Tibial artery (tissue), 4 donors: ENCODE measurements around the gene EIF2D.

ENCODE experiments used
- DNase-seq, 2 donors: peaks; one replicate each; pipeline ENCODE4 v3.0.0-alpha.2; 2019
- H3K27ac ChIP-seq, 2 donors: fragments of 200-600 bp; sonication (generic) in 1 of 2; 1 replicate in 1 of 2; 2 replicates in 1 of 2; pipeline ENCODE4 v1.5.1; 2018 to 2019; ENCODE audit warnings: mild to moderate bottlenecking in 1 of 2
- H3K27me3 ChIP-seq, 2 donors: fragments of 200-600 bp; sonication (generic) in 1 of 2; one replicate each; pipeline versions ENCODE4 v1.5.1 to v1.6.0; 2016 to 2019
- H3K36me3 ChIP-seq, 3 donors: fragments of 200-600 bp; sonication (generic) in 2 of 3; one replicate each; pipeline ENCODE4 v1.5.1; 2016 to 2019; ENCODE audit warnings: mild to moderate bottlenecking in 2 of 3
- H3K4me1 ChIP-seq, 4 donors: fragments of 200-600 bp; sonication (generic) in 2 of 4; 1 replicate in 3 of 4; 2 replicates in 1 of 4; pipeline ENCODE4 v1.5.1; 2016 to 2019
- H3K4me3 ChIP-seq, 2 donors: fragments of 200-600 bp; sonication (generic) in 1 of 2; 1 replicate in 1 of 2; 2 replicates in 1 of 2; pipeline ENCODE4 v1.5.1; 2018 to 2019; ENCODE audit warnings: mild to moderate bottlenecking in 2 of 2
- H3K9me3 ChIP-seq, 3 donors: fragments of 200-600 bp; sonication (generic) in 1 of 3; one replicate each; pipeline ENCODE4 v1.5.1; 2016 to 2019
- CTCF ChIP-seq, 2 experiments: fragments of 200-600 bp in 1 of 2; fragments of 450-650 bp in 1 of 2; IDR thresholded peaks; one replicate each; pipeline ENCODE4 v1.5.1; 2017 to 2019; ENCODE audit warnings: antibody characterized with exemption in 2 of 2, mild to moderate bottlenecking in 1 of 2, moderate library complexity in 1 of 2
- intact Hi-C: fragments of 100-400 bp; cut with DNase I; formaldehyde crosslinking; loops from one replicate; pipeline ENCODE4 v1.15.0; 2023; ENCODE audit warnings: low total_unique reads

EIF2D gene

GRCh38 chr1:206608108-206608698 lies 4.1 kb downstream of the EIF2D start:
- Histone ChIP-seq H3K27me3 (no peaks in the 10 kb centered on the region), H3K36me3 (peaks cover 31 to 75% (median 73%) of the 10 kb centered on the region in 3 donors), H3K9me3 (no peaks in the 10 kb centered on the region), H3K27ac (no peak overlapping the region), H3K4me1 (peaks cover 0 to 14% (median 9%) of the 10 kb centered on the region in 4 donors), H3K4me3 (no peak overlapping the region)
- no peak for DNase-seq
- intact Hi-C loops = no loop called here
- peak; percentile 56 to 57 for TF ChIP-seq CTCF (IDR thresholded peaks at IDR 0.05)

GRCh38 chr1:206606867-206607266 lies 5.4 kb downstream of the EIF2D start:
- Histone ChIP-seq H3K27me3 (no peaks in the 10 kb centered on the region), H3K9me3 (no peaks in the 10 kb centered on the region), H3K4me3 (no peak overlapping the region), H3K27ac (no peak overlapping the region), H3K4me1 (peaks cover 0 to 14% (median 9%) of the 10 kb centered on the region in 4 donors), H3K36me3 (peaks cover 43 to 88% (median 87%) of the 10 kb centered on the region in 3 donors)
- intact Hi-C loops = no loop called here
- DNase-seq = no peak
- no peak for TF ChIP-seq CTCF (IDR thresholded peaks at IDR 0.05)

GRCh38 chr1:206604861-206605260 lies 7.4 kb downstream of the EIF2D start:
- intact Hi-C loops = no loop called here
- peaks cover 56 to 99% (median 98%) of the 10 kb centered on the region in 3 donors for H3K36me3 ChIP-seq
- H3K4me3 ChIP-seq = no peak overlapping the region
- H3K9me3 ChIP-seq = no peaks in the 10 kb centered on the region
- H3K27ac ChIP-seq = no peak overlapping the region
- H3K4me1 ChIP-seq = peaks cover 0 to 2% (median 0%) of the 10 kb centered on the region in 4 donors
- TF ChIP-seq CTCF (IDR thresholded peaks at IDR 0.05) = no peak
- no peaks in the 10 kb centered on the region for H3K27me3 ChIP-seq
- DNase-seq = no peak

- no peak overlapping the region for H3K4me3 ChIP-seq
- H3K27me3 ChIP-seq = no peaks in the 10 kb centered on the region
- DNase-seq = no peak
- H3K36me3 ChIP-seq = peaks cover 84 to 100% (median 99%) of the 10 kb centered on the region in 3 donors
- no peaks in the 10 kb centered on the region for H3K9me3 ChIP-seq
- no peaks in the 10 kb centered on the region for H3K4me1 ChIP-seq
- TF ChIP-seq CTCF (IDR thresholded peaks at IDR 0.05) = no peak
- intact Hi-C loops = no loop called here
- H3K27ac ChIP-seq = no peak overlapping the region
These were observed 11.7 kb downstream of the EIF2D start for GRCh38 chr1:206600527-206600926.

GRCh38 chr1:206596319-206596666 lies 16.0 kb downstream of the EIF2D start:
- Histone ChIP-seq H3K9me3 (no peaks in the 10 kb centered on the region), H3K27ac (no peak overlapping the region), H3K36me3 (peaks cover 84 to 100% (median 99%) of the 10 kb centered on the region in 3 donors), H3K4me3 (no peak overlapping the region), H3K4me1 (no peaks in the 10 kb centered on the region), H3K27me3 (no peaks in the 10 kb centered on the region)
- no peak for TF ChIP-seq CTCF (IDR thresholded peaks at IDR 0.05)
- intact Hi-C loops = no loop called here
- DNase-seq = no peak
